GM12878 (cell line): ENCODE measurements around the gene GSTM4. TPM values are rescaled to one million over a fixed set of nuclear protein-coding genes. Genes with fewer than 3 reads are reported as not detected.

ENCODE experiments used
- ATAC-seq: fragments of 200-7000 bp; cut with Tn5 transposase; 3 replicates; pipeline ENCODE4 v1.9.1; 2020; ENCODE audit warnings: mild to moderate bottlenecking, moderate library complexity
- BruUV-seq: library from RNA; stranded (reverse); fragments of 400-500 nt; replicated peaks from 2 replicates; lab custom pipeline; 2021; lab: Mats Ljungman, UMichigan
- CTCF ChIA-PET: fragments of 300-600 bp; sonication (Branson Sonifier 250); formaldehyde crosslinking; extraction: SDS; loops from one replicate; lab custom pipeline; 2021; ENCODE audit warnings: inconsistent platforms; lab: Yijun Ruan, JAX
- POLR2A ChIA-PET: fragments of 350-600 bp; formaldehyde crosslinking; extraction: SDS; loops from one replicate; lab custom pipeline; 2021; ENCODE audit warnings: inconsistent platforms; lab: Charles Lee
- RAD21 ChIA-PET: fragments of 300-600 bp; sonication (Branson Sonifier 250); formaldehyde crosslinking; loops from one replicate; lab custom pipeline; 2023; ENCODE audit warnings: antibody characterized with exemption; ENCODE audit not compliant: unreplicated experiment; lab: Charles Lee
- SMC1A ChIA-PET: fragments of 300-600 bp; sonication (Branson Sonifier 250); formaldehyde crosslinking; loops from one replicate; lab custom pipeline; 2023; ENCODE audit not compliant: unreplicated experiment, uncharacterized antibody; lab: Charles Lee
- DNase-seq: peaks from one replicate; pipeline ENCODE4 v3.0.0-alpha.2; 2011; ENCODE audit warnings: low read depth, low spot score
- FAIRE-seq: peaks from 3 replicates; lab custom pipeline; 2011; peaks lifted over from hg19 to GRCh38; lab: Jason Lieb, UNC
- H2AFZ ChIP-seq: 2 replicates; pipeline ENCODE4 v1.6.0; 2011; ENCODE audit warnings: low read depth, low read length, control low read depth; ENCODE audit not compliant: control insufficient read depth
- H3K27ac ChIP-seq: 2 replicates; pipeline ENCODE4 v1.5.1; 2011; ENCODE audit warnings: control low read depth; ENCODE audit not compliant: control insufficient read depth, insufficient read depth
- H3K27me3 ChIP-seq, 2 experiments: replicated peaks in 1 of 2; 2 replicates each; pipeline versions ENCODE4 v1.6.0 to v1.6.1; 2011; ENCODE audit warnings: low read length in 1 of 2; ENCODE audit not compliant: control insufficient read depth in 2 of 2, insufficient read depth in 2 of 2
- H3K36me3 ChIP-seq, 2 experiments: 2 replicates each; pipeline ENCODE4 v1.5.1; 2011; ENCODE audit warnings: low read length in 1 of 2; ENCODE audit not compliant: control insufficient read depth in 2 of 2, insufficient read depth in 2 of 2
- H3K4me1 ChIP-seq: 2 replicates; pipeline ENCODE4 v1.6.1; 2011; ENCODE audit warnings: mild to moderate bottlenecking, low read length, moderate library complexity, mixed read lengths; ENCODE audit not compliant: control insufficient read depth, insufficient read depth
- H3K4me2 ChIP-seq: 2 replicates; pipeline ENCODE4 v1.6.0; 2011; ENCODE audit warnings: control low read depth; ENCODE audit not compliant: control insufficient read depth, insufficient read depth
- H3K4me3 ChIP-seq: fragments of 200-600 bp; sonication (generic); 2 replicates; pipeline ENCODE4 v1.5.1; 2016
- H3K79me2 ChIP-seq: 2 replicates; pipeline ENCODE4 v1.6.0; 2011; ENCODE audit warnings: low read length; ENCODE audit not compliant: control insufficient read depth, insufficient read depth
- H3K9ac ChIP-seq: 2 replicates; pipeline ENCODE4 v1.8.0; 2011; ENCODE audit warnings: low read length, control low read depth, mixed read lengths; ENCODE audit not compliant: control insufficient read depth, insufficient read depth
- H3K9me3 ChIP-seq: replicated peaks from 3 replicates; pipeline ENCODE4 v1.5.1; 2011; ENCODE audit warnings: mild to moderate bottlenecking, low read length; ENCODE audit not compliant: control insufficient read depth, insufficient read depth
- H4K20me1 ChIP-seq: 2 replicates; pipeline ENCODE4 v1.6.0; 2011; ENCODE audit not compliant: control insufficient read depth, insufficient read depth
- BHLHE40 ChIP-seq, 2 experiments: fragments of 450-650 bp in 1 of 2; IDR thresholded peaks; 2 replicates each; pipeline ENCODE4 v1.6.1; 2011 to 2017; ENCODE audit warnings: low read depth in 2 of 2, borderline replicate concordance in 1 of 2, improper control_type of control experiment in 1 of 2, low read length in 1 of 2, mild to moderate bottlenecking in 1 of 2
- CBX3 ChIP-seq: fragments of 200-600 bp; sonication (generic); IDR thresholded peaks from 2 replicates; pipeline ENCODE4 v1.6.1; 2016; ENCODE audit warnings: low read depth, borderline replicate concordance
- RBBP5 ChIP-seq: fragments of 200-600 bp; sonication (generic); conservative IDR thresholded peaks from 2 replicates; pipeline ENCODE4 v1.6.1; 2016
- WGBS: methylation state at CpG from one replicate; pipeline ENCODE4 v1.1.6; 2016; ENCODE audit warnings: low lambda C conversion rate; ENCODE audit not compliant: insufficient replicate concordance, insufficient coverage; ENCODE audit errors: missing lambda C conversion rate; 5-methylcytosine and 5-hydroxymethylcytosine counted together
- in situ Hi-C: fragments of 300-500 bp; cut with MboI; formaldehyde crosslinking; loops from 9 replicates; pipeline ENCODE4 v1.14.3; 2018; ENCODE audit warnings: mixed read lengths
- intact Hi-C: fragments of 100-400 bp; cut with micrococcal nuclease; formaldehyde crosslinking; loops from one replicate; pipeline ENCODE4 v1.14.2; 2022; ENCODE audit not compliant: unreplicated experiment
- polyA plus RNA-seq, 11 experiments: library from polyadenylated mRNA; depleted of rRNA in 4 of 11; unstranded in 6 of 11; stranded (reverse) in 5 of 11; fragments of >200 nt; fragmentation: Nextera tagmentation in 4 of 11; fragmentation: Illumina TruSeq in 1 of 11; extraction: Ambion mirVana in 4 of 11; extraction: Trizol in 1 of 11; gene quantifications; 1 replicate in 1 of 11; 2 replicates in 10 of 11; pipeline versions ENCODE4 v1.2.1 to v1.2.3, GENCODE V29; 2011 to 2016; ENCODE audit warnings: inconsistent platforms in 2 of 11, missing spikeins in 2 of 11, low read depth in 1 of 11
- total RNA-seq, 4 experiments: library from RNA; depleted of rRNA in 3 of 4; stranded (reverse); fragments of >200 nt in 3 of 4; fragmentation: Illumina TruSeq in 1 of 4; extraction: Trizol in 1 of 4; gene quantifications; 2 replicates each; pipeline versions ENCODE4 v1.2.1 to v1.2.3, GENCODE V29; 2013 to 2021
- TF ChIP-seq, protein P1 (sequence below): IDR thresholded peaks from 2 replicates; pipeline ENCODE4 v1.6.1; 2012; ENCODE audit warnings: mild to moderate bottlenecking, low read depth, low read length

The GSTM4 gene
- total and polyA plus RNA-seq, 10 of the 15 experiments (the other 5 are each of a cell fraction or from before 2014, with no cell fraction given): 14.3 to 37.2 (median 23.0) TPM

GRCh38 chr1:109639841-109640184, 16.1 kb upstream of the GSTM4 start:
- peak overlapping the region; percentile 49 for H2AFZ ChIP-seq
- intact Hi-C loops: loop anchor here (5.0 kb wide), 4 partner anchors 47 to 342 kb away; partner anchors contain the start of genes AHCYL1, GNAI3 and GSTM1
- in situ Hi-C loops: loop anchor here (5.0 kb wide), 2 partner anchors 132 to 347 kb away; no protein-coding TSS in a partner anchor
- ChIA-PET POLR2A (interaction anchor here (0.6 to 3.2 kb wide), 9 partner anchors 11 to 98 kb away, joined by 3 to 13 read pairs (median 4); partner anchors contain the start of genes GNAI3 and GSTM1), SMC1A (interaction anchor here (0.7 to 9.1 kb wide), 29 partner anchors 9 to 372 kb away, joined by 3 to 117 read pairs (median 6); partner anchors contain the start of genes AHCYL1, AMPD2, EPS8L3 and GNAI3), RAD21 (interaction anchor here (0.6 to 7.3 kb wide), 36 partner anchors 10 to 392 kb away, joined by 3 to 106 read pairs (median 4); partner anchors contain the start of genes AHCYL1, AMPD2, ATXN7L2 and GNAI3), CTCF (interaction anchor here (0.6 to 10.7 kb wide), 80 partner anchors 10 to 477 kb away, joined by 3 to 299 read pairs (median 5); partner anchors contain the start of genes AHCYL1, AMPD2, CYB561D1 and GNAI3)
- H3K4me2 ChIP-seq: no peak overlapping the region
- 36% methylated on average over 6 of the region's 6 CpGs for WGBS
- H3K36me3 ChIP-seq: no peaks in the 10 kb centered on the region
- TF ChIP-seq RBBP5: no peak
- no peak for TF ChIP-seq BHLHE40 (IDR thresholded peaks at IDR 0.05; ENCODE audit: borderline replicate concordance in 1 of 2, low read depth in 2 of 2, low read length in 1 of 2)
- TF ChIP-seq, protein P1, sequence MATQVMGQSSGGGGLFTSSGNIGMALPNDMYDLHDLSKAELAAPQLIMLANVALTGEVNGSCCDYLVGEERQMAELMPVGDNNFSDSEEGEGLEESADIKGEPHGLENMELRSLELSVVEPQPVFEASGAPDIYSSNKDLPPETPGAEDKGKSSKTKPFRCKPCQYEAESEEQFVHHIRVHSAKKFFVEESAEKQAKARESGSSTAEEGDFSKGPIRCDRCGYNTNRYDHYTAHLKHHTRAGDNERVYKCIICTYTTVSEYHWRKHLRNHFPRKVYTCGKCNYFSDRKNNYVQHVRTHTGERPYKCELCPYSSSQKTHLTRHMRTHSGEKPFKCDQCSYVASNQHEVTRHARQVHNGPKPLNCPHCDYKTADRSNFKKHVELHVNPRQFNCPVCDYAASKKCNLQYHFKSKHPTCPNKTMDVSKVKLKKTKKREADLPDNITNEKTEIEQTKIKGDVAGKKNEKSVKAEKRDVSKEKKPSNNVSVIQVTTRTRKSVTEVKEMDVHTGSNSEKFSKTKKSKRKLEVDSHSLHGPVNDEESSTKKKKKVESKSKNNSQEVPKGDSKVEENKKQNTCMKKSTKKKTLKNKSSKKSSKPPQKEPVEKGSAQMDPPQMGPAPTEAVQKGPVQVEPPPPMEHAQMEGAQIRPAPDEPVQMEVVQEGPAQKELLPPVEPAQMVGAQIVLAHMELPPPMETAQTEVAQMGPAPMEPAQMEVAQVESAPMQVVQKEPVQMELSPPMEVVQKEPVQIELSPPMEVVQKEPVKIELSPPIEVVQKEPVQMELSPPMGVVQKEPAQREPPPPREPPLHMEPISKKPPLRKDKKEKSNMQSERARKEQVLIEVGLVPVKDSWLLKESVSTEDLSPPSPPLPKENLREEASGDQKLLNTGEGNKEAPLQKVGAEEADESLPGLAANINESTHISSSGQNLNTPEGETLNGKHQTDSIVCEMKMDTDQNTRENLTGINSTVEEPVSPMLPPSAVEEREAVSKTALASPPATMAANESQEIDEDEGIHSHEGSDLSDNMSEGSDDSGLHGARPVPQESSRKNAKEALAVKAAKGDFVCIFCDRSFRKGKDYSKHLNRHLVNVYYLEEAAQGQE: no peak
- no peak for TF ChIP-seq CBX3
- H3K27me3 ChIP-seq: no peaks in the 10 kb centered on the region
- BruUV-seq: no TSS peak
- DNase-seq: no peak
- H4K20me1 ChIP-seq: no peaks in the 10 kb centered on the region
- no peak for FAIRE-seq
- H3K4me1 ChIP-seq: peaks cover 16% of the 10 kb centered on the region
- ATAC-seq: peak; percentile 5
- H3K9ac ChIP-seq: no peak overlapping the region
- no peaks in the 10 kb centered on the region for H3K9me3 ChIP-seq
- no peak overlapping the region for H3K27ac ChIP-seq
- no peaks in the 10 kb centered on the region for H3K79me2 ChIP-seq
- no peak overlapping the region for H3K4me3 ChIP-seq
